ENCODE data around the gene ATP6V1C2.

The ATP6V1C2 gene

DNA sequence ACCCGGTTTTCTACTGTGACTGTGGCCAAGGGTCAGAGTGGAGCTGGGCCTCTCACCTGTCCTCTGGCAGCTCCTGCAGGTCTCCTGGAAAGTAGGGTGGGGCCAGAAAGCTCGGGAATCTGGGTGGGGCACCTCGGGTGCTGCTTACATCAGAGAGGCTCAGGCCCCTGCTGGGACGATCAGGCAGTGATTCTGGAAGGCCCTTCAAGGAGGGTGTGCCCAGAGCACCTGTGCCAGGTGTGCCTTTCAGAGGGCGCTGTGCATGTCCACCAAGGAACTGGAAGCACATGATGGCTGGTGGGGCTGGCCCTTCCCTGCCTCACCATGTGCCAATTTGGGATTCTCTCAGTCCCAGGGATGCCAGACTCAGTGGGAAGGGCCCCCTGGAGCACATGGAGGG lies 44.0 kb downstream of the ATP6V1C2 start:
- TF ChIP-seq PBX3 (CRISPR knock-in tag; IDR thresholded peaks at IDR 0.05) (no peak), GFI1B (tag by site-specific recombination; IDR thresholded peaks at IDR 0.05) (no peak), ZNF626 (tag by site-specific recombination; IDR thresholded peaks at IDR 0.05) (no peak), MYNN (tag by site-specific recombination; IDR thresholded peaks at IDR 0.05; ENCODE audit: borderline replicate concordance) (no peak), SP2 (tag by site-specific recombination; IDR thresholded peaks at IDR 0.05) (no peak), BCL11B (tag by site-specific recombination; IDR thresholded peaks at IDR 0.05; ENCODE audit: low read depth) (no peak), TCF7L2 (IDR thresholded peaks at IDR 0.05; ENCODE audit: borderline replicate concordance, low read depth, low read length) (no peak), GLIS1 (tag by site-specific recombination; IDR thresholded peaks at IDR 0.05) (no peak), ZSCAN5A (tag by site-specific recombination; IDR thresholded peaks at IDR 0.05) (no peak), ZNF530 (tag by site-specific recombination; IDR thresholded peaks at IDR 0.05; ENCODE audit: low read depth) (no peak), ZNF670 (tag by site-specific recombination; IDR thresholded peaks at IDR 0.05; ENCODE audit: low read depth) (no peak), ZNF274 (IDR thresholded peaks at IDR 0.05; ENCODE audit: low read length) (no peak), ZNF274 (tag by site-specific recombination; IDR thresholded peaks at IDR 0.05; ENCODE audit: borderline replicate concordance) (no peak), ZNF302 (tag by site-specific recombination; IDR thresholded peaks at IDR 0.05; ENCODE audit: low read depth) (no peak), ZNF548 (tag by site-specific recombination; IDR thresholded peaks at IDR 0.05) (no peak), ZNF169 (tag by site-specific recombination; IDR thresholded peaks at IDR 0.05) (no peak), SP7 (tag by site-specific recombination; IDR thresholded peaks at IDR 0.05) (no peak), ZBTB7A (tag by site-specific recombination; IDR thresholded peaks at IDR 0.05; ENCODE audit: low read depth) (no peak), INSM2 (tag by site-specific recombination; IDR thresholded peaks at IDR 0.05) (no peak)
- no peak overlapping the region for H3K27ac ChIP-seq (ENCODE audit: extremely low read depth, low read depth, low read length)
- ChIA-PET POLR2A (interaction anchor here (0.6 kb wide), 1 partner anchor 111 kb away, joined by 4 read pairs; no protein-coding TSS in a partner anchor), CTCF (interaction anchor here (0.6 to 0.7 kb wide), 2 partner anchors 18 to 27 kb away, joined by 4 to 5 read pairs; no protein-coding TSS in a partner anchor)
- no peaks in the 10 kb centered on the region for H3K36me3 ChIP-seq (ENCODE audit: control insufficient read depth in 2 of 2, insufficient read depth in 1 of 2, low read length in 2 of 2)
- H3K4me1 ChIP-seq (ENCODE audit: control insufficient read depth, insufficient read depth, low read length) = no peaks in the 10 kb centered on the region
- no peak overlapping the region for H3K4me3 ChIP-seq (ENCODE audit: low read depth, low read length)
- H3K9me3 ChIP-seq (ENCODE audit: control insufficient read depth, insufficient read depth, low read depth, low read length) = no peaks in the 10 kb centered on the region

DNA sequence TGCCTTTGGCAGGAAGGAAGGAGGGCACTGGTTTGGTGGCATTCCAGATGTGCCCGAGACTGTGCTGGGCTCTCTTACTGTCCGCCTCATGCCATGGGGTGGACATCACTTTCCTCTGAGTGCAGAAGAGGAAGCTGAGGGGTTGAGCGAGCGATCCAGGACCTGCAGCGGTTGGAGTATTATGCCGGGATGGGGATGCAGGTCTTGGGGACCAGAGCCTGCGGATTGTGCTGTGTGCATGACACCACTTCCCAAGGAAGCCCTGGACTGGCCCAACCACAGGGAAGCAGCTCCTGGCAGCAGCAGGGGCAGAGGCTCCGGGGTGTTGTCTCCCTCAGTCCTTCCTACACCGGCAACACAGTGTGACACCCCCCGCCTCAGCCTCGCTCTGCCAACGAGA lies 44.5 kb downstream of the ATP6V1C2 start:
- Histone ChIP-seq H3K9me3 (ENCODE audit: control insufficient read depth, insufficient read depth, low read depth, low read length) (no peaks in the 10 kb centered on the region), H3K4me1 (ENCODE audit: control insufficient read depth, insufficient read depth, low read length) (no peaks in the 10 kb centered on the region), H3K4me3 (ENCODE audit: low read depth, low read length) (no peak overlapping the region), H3K27ac (ENCODE audit: extremely low read depth, low read depth, low read length) (no peak overlapping the region), H3K36me3 (ENCODE audit: control insufficient read depth in 2 of 2, insufficient read depth in 1 of 2, low read length in 2 of 2) (no peaks in the 10 kb centered on the region)
- TF ChIP-seq ZNF596 (tag by site-specific recombination; IDR thresholded peaks at IDR 0.05) = no peak
- TF ChIP-seq HOXC10 (CRISPR knock-in tag; IDR thresholded peaks at IDR 0.05) = no peak
- TF ChIP-seq ZNF629 (tag by site-specific recombination; IDR thresholded peaks at IDR 0.05) = no peak
- TF ChIP-seq ZNF670 (tag by site-specific recombination; IDR thresholded peaks at IDR 0.05; ENCODE audit: low read depth) = no peak
- TF ChIP-seq ZNF501 (tag by site-specific recombination; IDR thresholded peaks at IDR 0.05) = no peak
- no peak for TF ChIP-seq ZNF791 (tag by site-specific recombination; IDR thresholded peaks at IDR 0.05)
- TF ChIP-seq ZNF747 (tag by site-specific recombination; IDR thresholded peaks at IDR 0.05) = no peak
- TF ChIP-seq ZNF558 (tag by site-specific recombination; IDR thresholded peaks at IDR 0.05) = no peak
- no peak for TF ChIP-seq ZNF239 (tag by site-specific recombination; IDR thresholded peaks at IDR 0.05)
- TF ChIP-seq ZNF169 (tag by site-specific recombination; IDR thresholded peaks at IDR 0.05) = no peak
- no peak for TF ChIP-seq GFI1B (tag by site-specific recombination; IDR thresholded peaks at IDR 0.05)
- TF ChIP-seq ZNF776 (tag by site-specific recombination; IDR thresholded peaks at IDR 0.05; ENCODE audit: borderline replicate concordance) = no peak
- TF ChIP-seq ZNF416 (tag by site-specific recombination; IDR thresholded peaks at IDR 0.05) = no peak
- TF ChIP-seq ZNF248 (tag by site-specific recombination; IDR thresholded peaks at IDR 0.05) = no peak
- TF ChIP-seq, protein P1, sequence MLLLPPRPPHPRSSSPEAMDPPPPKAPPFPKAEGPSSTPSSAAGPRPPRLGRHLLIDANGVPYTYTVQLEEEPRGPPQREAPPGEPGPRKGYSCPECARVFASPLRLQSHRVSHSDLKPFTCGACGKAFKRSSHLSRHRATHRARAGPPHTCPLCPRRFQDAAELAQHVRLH (tag by site-specific recombination; IDR thresholded peaks at IDR 0.05) = no peak
- CTCF ChIA-PET = no interaction called here
- POLR2A ChIA-PET = interaction anchor here (0.6 kb wide), 1 partner anchor 110 kb away, joined by 4 read pairs; no protein-coding TSS in a partner anchor

Data from HEK293 (cell line).